Right lobe of liver (tissue), 6 donors: Measurements from ENCODE around the gene NDUFA5. TPM values are rescaled to one million over a fixed set of nuclear protein-coding genes. Genes with fewer than 3 reads are reported as not detected.

Experiments used
- ATAC-seq, 4 donors: fragments of 200-7000 bp; cut with Tn5 transposase; one replicate each; pipeline ENCODE4 v1.9.1; 2020; ENCODE audit warnings: mild to moderate bottlenecking in 4 of 4, moderate library complexity in 4 of 4
- DNase-seq, 3 donors: peaks; one replicate each; pipeline ENCODE4 v3.0.0-alpha.2; 2020
- H3K27ac ChIP-seq, 3 donors: fragments of 200-600 bp; one replicate each; pipeline ENCODE4 v1.8.0; 2022
- H3K27me3 ChIP-seq, 2 donors: fragments of 200-600 bp; one replicate each; pipeline ENCODE4 v1.8.0; 2022
- H3K36me3 ChIP-seq, 4 donors: fragments of 200-600 bp; sonication (generic) in 1 of 4; one replicate each; pipeline versions ENCODE4 v1.5.1 to v1.8.0; 2017 to 2022; ENCODE audit warnings: control low read depth in 1 of 4
- H3K4me1 ChIP-seq, 4 donors: fragments of 200-600 bp; sonication (generic) in 1 of 4; one replicate each; pipeline versions ENCODE4 v1.5.1 to v1.8.0; 2017 to 2022; ENCODE audit warnings: control low read depth in 1 of 4
- H3K4me3 ChIP-seq, 3 donors: fragments of 200-600 bp; one replicate each; pipeline ENCODE4 v1.8.0; 2022
- H3K9me3 ChIP-seq, 4 donors: fragments of 200-600 bp; sonication (generic) in 1 of 4; one replicate each; pipeline versions ENCODE4 v1.5.1 to v1.8.0; 2017 to 2022; ENCODE audit warnings: control low read depth in 1 of 4
- CTCF ChIP-seq, 4 donors: fragments of 200-600 bp in 3 of 4; fragments of 450-650 bp in 1 of 4; IDR thresholded peaks; one replicate each; pipeline versions ENCODE4 v1.5.1 to v1.8.0; 2016 to 2022; ENCODE audit warnings: antibody characterized with exemption in 4 of 4, mild to moderate bottlenecking in 2 of 4
- POLR2A ChIP-seq: fragments of 450-650 bp; IDR thresholded peaks from one replicate; pipeline ENCODE4 v1.6.1; 2017; ENCODE audit warnings: antibody characterized with exemption, mild to moderate bottlenecking
- WGBS: methylation state at CpG from one replicate; pipeline ENCODE4 v1.1.6; 2018; ENCODE audit warnings: low coverage, low lambda C conversion rate; ENCODE audit not compliant: insufficient coverage; ENCODE audit errors: missing lambda C conversion rate; 5-methylcytosine and 5-hydroxymethylcytosine counted together
- intact Hi-C, 2 donors: fragments of 100-400 bp; cut with DNase I; formaldehyde crosslinking; loops; one replicate each; pipeline versions ENCODE4 v1.11.2 to v1.14.1; 2022
- total RNA-seq, 6 experiments: library from RNA; depleted of rRNA in 2 of 6; stranded (reverse); fragments of >200 nt in 2 of 6; fragmentation: NEBNext Ultra II Directional in 3 of 6; extraction: Animal tissue kit (Norgen Biotek cat#: 25700) in 3 of 6; gene quantifications; one replicate each; pipeline versions ENCODE4 v1.1.0 to v1.2.4, GENCODE V29; 2016 to 2023
- donor health status: DM: no; HTN: yes; CAD: no.
- donor health status: DM: no; HTN: no; CAD: no.
- donor health status: DM: no; HTN: no; CAD: no.
- donor health status: DM: no; HTN: yes; CAD: no.
- donor health status: DM: no; HTN: yes; CAD: no.

Gene NDUFA5
- total RNA-seq, 6 experiments from 2014 or later = 23.4 to 50.4 (median 44.0) TPM

DNA sequence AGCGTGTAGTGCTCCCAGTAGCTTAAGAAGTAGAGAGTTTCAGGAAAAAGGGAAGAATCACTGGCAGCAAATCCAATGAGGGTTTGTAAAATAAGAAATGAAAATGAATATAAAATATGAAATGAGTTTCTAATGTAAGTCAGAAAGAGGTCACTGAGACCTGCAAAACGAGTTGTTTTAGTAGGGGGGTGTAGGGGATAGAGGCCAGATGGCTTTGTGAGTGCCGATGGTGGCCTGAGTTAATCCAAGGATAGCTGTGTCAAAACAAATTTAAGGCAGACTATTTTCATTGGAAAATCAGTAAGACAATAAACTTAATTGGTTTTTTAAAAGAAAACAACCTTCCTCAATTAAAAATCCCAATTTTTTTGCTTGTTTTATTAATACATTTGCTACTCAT lies 43.3 kb upstream of the NDUFA5 start:
- H3K4me3 ChIP-seq = no peak overlapping the region
- H3K27ac ChIP-seq = no peak overlapping the region
- ATAC-seq (no peak), DNase-seq (no peak)
- H3K9me3 ChIP-seq = no peaks in the 10 kb centered on the region
- TF ChIP-seq POLR2A (no peak), CTCF (IDR thresholded peaks at IDR 0.05) (no peak)
- no peaks in the 10 kb centered on the region for H3K27me3 ChIP-seq
- 76% methylated on average over 3 of the region's 3 CpGs for WGBS
- H3K4me1 ChIP-seq = no peaks in the 10 kb centered on the region
- H3K36me3 ChIP-seq = no peaks in the 10 kb centered on the region
- intact Hi-C loops = no loop called here

DNA sequence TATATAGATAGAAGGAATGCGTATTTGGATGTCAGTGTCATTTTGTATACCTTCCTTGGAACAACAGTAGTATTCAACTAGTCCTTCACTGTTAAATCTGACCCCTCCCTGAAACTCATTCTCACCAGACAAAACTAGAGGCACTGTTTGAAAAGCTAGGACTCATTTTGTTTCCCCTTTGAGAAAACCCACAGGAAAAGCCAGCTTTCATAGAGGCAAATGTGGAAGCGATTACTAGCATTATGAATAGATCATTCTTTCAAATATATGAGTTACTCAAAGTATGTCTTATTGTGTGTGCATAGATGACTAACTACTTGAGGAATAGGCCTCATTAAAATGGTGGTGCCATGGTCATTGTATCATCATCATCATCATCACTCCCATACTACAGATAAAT lies 42.1 kb upstream of the NDUFA5 start:
- H3K27ac ChIP-seq = no peak overlapping the region
- no peaks in the 10 kb centered on the region for H3K36me3 ChIP-seq
- intact Hi-C loops = no loop called here
- H3K4me3 ChIP-seq = no peak overlapping the region
- no peaks in the 10 kb centered on the region for H3K4me1 ChIP-seq
- no peaks in the 10 kb centered on the region for H3K9me3 ChIP-seq
- TF ChIP-seq CTCF (IDR thresholded peaks at IDR 0.05) (no peak), POLR2A (no peak)
- no peaks in the 10 kb centered on the region for H3K27me3 ChIP-seq
- DNase-seq (no peak), ATAC-seq (no peak)
- WGBS = 91% methylated on average over 2 of the region's 2 CpGs

DNA sequence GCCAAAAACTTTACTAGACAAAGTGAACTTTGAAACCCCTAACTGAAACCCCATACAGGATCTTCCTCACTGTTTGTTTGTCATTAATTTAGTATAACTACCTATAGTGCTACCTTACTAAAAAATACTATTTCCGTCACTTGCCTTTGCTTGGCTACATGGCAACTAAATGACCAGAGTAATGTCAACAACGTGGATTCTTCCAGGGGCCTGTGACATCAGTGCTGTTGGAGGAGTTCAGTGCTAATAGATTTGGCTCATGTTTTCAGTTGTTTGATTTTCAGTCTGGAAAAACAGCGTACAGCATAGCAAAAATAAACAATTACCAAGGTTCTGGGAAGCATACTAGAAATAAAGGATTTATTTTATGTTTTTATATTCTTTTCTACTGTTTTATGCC lies 41.0 kb upstream of the NDUFA5 start:
- DNase-seq (peak in 2 of 3 donors; percentile 24 to 55), ATAC-seq (peak; percentile 91 to 96 (median 95))
- no peak overlapping the region for H3K4me3 ChIP-seq
- 37% methylated on average over 3 of the region's 3 CpGs for WGBS
- H3K27me3 ChIP-seq = no peaks in the 10 kb centered on the region
- no peak for TF ChIP-seq CTCF (IDR thresholded peaks at IDR 0.05)
- TF ChIP-seq POLR2A = no peak
- peak overlapping the region in 2 of 3 donors; percentile 17 to 50 for H3K27ac ChIP-seq
- intact Hi-C loops = no loop called here
- H3K9me3 ChIP-seq = no peaks in the 10 kb centered on the region
- H3K36me3 ChIP-seq = no peaks in the 10 kb centered on the region
- no peaks in the 10 kb centered on the region for H3K4me1 ChIP-seq

GRCh38 chr7:123594813-123595241 lies 37.2 kb upstream of the NDUFA5 start:
- ATAC-seq = no peak
- Histone ChIP-seq H3K27ac (no peak overlapping the region), H3K27me3 (no peaks in the 10 kb centered on the region), H3K4me3 (no peak overlapping the region), H3K9me3 (no peaks in the 10 kb centered on the region), H3K36me3 (no peaks in the 10 kb centered on the region), H3K4me1 (no peaks in the 10 kb centered on the region)
- WGBS = 84% methylated on average over 4 of the region's 10 CpGs
- no peak for DNase-seq
- intact Hi-C loops = no loop called here
- TF ChIP-seq CTCF (IDR thresholded peaks at IDR 0.05) = no peak
- TF ChIP-seq POLR2A = no peak

- DNase-seq (no peak), ATAC-seq (no peak)
- intact Hi-C loops = no loop called here
- Histone ChIP-seq H3K4me3 (no peak overlapping the region), H3K27me3 (no peaks in the 10 kb centered on the region), H3K9me3 (no peaks in the 10 kb centered on the region), H3K4me1 (no peaks in the 10 kb centered on the region), H3K27ac (no peak overlapping the region), H3K36me3 (no peaks in the 10 kb centered on the region)
- 79% methylated on average over 2 of the region's 2 CpGs for WGBS
- TF ChIP-seq POLR2A (no peak), CTCF (IDR thresholded peaks at IDR 0.05) (no peak)
Measured at GRCh38 chr7:123588376-123588775, 30.8 kb upstream of the NDUFA5 start.
